Measurements from ENCODE around the gene SMARCD1.
"Not testable (repeated sequence)": the region's sequence is repeated elsewhere in the genome, so short reads cannot be mapped to it uniquely, and the experiment has no call there.

Gene SMARCD1

DNA sequence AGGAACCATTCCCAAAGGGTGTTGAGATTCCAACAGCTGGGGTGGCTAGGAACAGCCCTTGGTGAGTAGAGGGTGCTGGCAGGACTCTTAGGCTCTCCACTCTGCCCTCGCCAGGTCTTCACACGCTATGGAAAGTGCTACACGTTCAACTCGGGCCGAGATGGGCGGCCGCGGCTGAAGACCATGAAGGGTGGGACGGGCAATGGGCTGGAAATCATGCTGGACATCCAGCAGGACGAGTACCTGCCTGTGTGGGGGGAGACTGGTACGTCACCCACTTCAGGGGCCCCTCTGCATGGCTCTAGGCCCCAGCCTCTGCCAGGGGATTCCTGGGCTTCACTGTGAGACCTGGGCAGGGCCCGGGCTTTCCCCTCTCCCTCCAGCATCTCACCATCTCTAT, 8.0 kb upstream of the SMARCD1 start:
- DNase-seq (ENCODE audit: low read depth, low spot score): no peak

DNA sequence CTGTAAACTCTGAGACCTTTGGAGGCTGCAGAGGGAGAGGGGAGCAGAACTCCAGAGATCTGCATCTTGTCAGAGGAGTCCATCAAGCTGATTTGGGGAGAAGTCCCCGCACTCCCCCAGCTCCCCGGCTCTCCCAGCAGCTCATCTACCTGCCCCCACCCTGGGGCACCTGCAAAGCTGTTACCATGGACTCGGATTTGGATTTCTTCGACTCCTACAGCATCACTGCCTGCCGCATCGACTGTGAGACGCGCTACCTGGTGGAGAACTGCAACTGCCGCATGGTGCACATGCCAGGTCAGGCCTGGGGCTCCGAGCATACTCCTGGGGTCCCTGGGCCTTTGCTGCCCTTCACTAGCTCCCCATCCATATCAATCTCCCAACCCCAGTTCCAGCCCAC, 6.9 kb upstream of the SMARCD1 start:
- no peak for DNase-seq (ENCODE audit: low read depth, low spot score)

DNA sequence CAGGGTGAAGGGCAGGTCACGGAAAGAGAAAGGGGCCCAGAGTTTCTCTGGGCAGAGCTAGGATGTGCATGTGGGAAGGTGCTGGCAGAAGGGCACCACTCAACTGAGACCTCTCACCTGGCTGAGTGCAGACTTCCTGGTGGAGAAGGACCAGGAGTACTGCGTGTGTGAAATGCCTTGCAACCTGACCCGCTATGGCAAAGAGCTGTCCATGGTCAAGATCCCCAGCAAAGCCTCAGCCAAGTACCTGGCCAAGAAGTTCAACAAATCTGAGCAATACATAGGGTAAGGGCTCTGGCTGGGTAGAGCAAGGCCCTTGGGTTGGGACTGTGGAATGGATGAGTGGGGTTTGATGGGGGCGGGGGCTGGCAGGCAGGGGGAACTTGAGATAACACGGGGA, 5.4 kb upstream of the SMARCD1 start:
- DNase-seq (ENCODE audit: low read depth, low spot score): no peak

DNA sequence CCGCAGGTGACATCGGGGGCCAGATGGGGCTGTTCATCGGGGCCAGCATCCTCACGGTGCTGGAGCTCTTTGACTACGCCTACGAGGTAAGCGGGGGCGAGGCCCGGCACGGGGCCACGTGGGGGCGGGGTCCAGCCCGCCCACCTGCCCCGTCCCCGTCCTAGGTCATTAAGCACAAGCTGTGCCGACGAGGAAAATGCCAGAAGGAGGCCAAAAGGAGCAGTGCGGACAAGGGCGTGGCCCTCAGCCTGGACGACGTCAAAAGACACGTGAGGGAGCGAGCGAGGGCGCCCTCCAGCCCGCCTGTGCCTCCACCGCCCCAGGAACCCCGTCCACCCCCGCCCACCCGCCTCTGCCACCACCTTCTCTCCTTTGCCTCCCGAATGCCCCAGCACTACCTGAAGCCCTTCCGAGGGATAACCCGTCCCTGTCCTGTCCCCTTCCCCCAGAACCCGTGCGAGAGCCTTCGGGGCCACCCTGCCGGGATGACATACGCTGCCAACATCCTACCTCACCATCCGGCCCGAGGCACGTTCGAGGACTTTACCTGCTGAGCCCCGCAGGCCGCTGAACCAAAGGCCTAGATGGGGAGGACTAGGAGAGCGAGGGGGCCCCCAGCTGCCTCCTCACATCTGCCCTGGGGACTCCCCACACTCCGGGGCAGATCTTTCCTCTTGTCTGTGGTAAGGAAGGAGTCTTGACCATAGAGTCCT, 3.9 kb upstream of the SMARCD1 start:
- DNase-seq (ENCODE audit: low read depth, low spot score): no peak

DNA sequence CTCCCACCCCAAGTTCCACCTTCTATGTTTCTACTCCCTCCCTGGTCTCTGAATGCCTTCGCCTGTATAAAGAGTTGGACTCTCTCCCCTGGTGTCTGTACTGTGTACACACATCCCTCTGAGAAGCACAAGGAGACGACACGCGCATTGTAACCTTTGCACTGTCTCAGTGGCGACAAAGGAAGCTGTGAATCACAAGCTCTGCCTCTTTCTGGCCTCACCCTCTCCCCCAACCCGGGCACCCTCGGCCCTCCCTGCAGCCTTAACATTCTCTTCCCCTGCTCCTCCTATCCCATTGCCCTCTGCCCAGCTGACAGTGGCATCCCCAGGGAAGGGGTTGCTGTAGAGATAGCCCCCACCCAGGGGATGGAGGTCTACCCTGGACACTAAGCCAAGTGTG, 2.5 kb upstream of the SMARCD1 start:
- no peak for DNase-seq (ENCODE audit: low read depth, low spot score)

DNA sequence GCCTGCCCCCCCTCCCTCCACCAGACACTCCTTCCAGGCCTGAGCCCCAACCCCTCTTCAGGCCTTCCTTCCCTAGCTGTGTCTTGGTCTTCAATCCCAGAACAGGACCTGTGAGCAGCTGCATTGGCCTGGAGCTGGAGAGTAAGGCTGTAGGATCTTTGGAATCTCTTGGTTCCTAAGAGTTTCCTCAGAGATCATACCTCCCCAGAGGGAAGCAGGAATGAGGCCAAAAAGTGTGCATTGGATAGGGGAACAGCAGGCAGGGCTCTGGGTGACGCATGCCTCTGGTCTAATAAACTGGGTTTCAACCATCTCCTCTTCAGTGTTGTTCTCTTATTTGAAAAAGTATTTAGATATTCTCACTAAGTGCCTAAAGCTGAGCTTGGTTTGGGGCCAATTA, 1.8 kb upstream of the SMARCD1 start:
- DNase-seq (ENCODE audit: low read depth, low spot score): no peak

DNA sequence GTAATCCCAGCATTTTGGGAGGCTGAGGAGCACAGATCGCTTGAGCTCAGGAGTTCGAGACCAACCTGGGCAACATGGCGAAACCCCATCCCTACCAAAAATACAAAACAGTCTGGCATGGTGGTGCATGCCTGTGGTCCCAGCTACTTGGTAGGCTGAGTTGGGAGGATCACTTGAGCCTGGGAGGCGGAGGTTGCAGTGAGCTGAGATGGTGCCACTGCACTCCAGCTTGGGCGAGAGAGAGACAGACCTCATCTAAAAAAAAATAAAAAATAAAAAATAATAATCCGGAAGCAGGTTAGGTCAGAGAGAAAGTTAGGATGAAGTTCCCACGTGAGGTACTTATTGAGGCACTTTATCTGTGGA, 750 bp upstream of the SMARCD1 start:
- not testable (repeated sequence) for DNase-seq (ENCODE audit: low read depth, low spot score)

DNA sequence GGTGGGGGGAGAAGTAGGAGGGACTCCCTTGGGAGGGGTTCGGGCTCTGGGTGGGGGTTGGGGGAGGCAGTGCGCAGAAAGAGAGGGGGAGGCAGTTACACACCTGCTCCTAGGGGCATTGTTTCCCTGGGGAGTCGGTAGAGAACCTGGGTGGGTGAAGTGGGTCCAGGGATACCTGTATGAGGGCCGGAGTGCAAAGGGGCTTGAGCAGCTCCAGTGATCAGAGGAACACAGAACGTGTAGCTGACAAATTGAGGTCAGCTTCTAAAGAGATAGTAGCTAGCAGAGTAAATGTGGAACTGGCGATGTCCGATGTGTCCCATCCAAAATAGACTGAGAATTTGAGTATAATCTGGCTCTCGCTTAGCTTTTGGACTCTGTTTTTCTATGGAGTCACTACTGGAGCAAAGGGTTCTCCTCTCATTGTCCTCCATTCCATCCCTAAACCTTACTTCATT, 502 bp downstream of the SMARCD1 start:
- DNase-seq (ENCODE audit: low read depth, low spot score): no peak

DNA sequence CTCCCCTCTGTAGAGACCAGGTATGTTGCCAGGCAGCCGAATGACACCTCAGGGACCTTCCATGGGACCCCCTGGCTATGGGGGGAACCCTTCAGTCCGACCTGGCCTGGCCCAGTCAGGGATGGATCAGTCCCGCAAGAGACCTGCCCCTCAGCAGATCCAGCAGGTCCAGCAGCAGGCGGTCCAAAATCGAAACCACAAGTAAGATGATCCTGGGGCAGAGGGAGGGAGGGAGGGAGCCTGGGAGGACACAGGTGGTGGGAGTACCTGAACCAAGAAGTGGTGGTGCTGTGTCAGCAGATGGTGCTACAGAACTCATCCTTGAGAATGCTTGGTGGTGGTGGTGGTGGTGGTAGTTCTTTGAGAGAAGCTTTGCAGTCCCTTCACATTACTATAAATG, 1.0 kb downstream of the SMARCD1 start:
- DNase-seq (ENCODE audit: low read depth, low spot score): no peak

DNA sequence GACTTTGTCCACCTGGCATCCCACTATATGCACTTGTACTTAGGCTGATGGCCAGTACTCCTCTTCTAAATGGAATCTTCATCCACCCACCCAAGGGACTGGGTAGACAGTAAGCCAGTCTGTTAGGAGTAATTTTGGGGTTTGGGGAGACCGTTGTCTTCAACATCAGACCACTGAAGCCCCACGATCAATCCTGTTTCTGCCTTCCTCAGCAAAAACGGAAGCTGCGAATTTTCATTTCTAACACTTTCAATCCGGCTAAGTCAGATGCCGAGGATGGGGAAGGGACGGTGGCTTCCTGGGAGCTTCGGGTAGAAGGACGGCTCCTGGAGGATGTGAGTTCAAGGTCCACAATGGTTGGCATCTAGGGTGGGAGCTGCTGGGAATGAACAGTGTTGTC, 2.0 kb downstream of the SMARCD1 start:
- DNase-seq (ENCODE audit: low read depth, low spot score): no peak

DNA sequence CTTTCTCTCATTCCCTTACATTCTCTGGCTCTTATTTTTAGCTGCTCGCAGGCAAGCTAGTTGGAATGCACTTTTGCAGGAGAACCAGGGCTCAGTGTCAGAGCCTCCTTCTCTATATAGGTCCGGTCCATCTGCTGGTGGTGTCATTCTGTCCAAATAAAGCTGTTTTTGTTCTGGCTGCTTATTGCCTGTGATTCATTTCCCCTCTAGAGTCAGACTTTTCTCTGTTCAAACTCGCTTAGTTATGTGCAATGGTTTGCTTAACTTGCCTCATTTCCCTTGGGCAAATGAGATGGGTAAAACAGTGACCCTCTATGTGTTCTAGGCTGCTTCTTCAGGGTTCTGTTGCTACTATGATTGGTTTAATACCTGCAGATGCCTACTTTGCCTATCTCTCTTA, 2.9 kb downstream of the SMARCD1 start:
- no peak for DNase-seq (ENCODE audit: low read depth, low spot score)

DNA sequence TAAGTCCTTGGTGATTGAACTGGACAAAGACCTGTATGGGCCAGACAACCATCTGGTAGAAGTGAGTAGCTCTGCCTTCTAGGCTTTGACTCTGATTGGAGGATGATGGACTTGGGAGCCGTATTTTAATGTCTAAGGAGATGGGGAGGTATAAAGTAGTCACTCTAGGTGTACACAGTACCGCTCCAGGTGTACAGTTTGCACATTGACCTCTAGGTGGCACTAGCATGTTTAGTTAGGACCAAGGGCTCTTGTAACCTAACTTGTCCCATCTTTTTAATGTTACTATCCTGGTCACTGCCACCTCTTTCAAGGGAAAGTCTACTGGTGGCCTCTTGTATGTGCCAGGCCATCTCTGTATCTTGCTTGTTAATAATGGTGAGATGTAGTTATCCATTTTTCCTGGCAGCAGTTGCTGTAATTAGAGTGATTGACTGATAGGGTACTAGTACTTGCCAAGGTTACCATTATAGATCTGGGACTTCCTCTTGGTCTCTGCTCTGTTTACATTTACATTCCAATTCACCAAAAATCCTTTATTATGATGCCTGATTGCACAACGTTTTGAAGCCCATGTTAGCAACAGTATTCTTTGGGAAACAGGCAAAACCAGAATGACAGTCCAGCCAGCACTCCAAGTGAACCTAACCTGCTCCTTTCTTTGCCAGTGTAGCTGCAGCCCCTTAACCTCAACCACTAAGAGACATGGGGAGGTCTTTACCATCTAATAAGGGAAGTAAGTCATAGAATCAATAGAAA, 3.6 kb downstream of the SMARCD1 start:
- peak; percentile 37 for DNase-seq (ENCODE audit: low read depth, low spot score)

DNA sequence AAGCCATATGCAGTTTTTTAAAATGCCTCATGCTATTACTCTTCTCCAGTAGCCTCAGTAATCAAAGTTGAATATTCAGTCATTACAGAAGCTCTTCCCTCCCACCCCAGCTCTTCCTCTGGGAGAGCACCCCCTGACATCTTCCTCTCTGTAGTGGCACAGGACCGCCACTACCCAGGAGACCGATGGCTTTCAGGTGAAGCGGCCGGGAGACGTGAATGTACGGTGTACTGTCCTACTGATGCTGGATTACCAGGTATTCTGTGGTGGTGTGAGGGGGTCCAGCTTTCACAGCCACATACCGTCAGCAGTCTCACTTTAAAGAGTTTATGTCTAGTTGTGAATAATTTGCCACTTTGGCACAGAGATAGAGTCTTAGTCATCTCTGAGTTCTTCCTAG, 4.6 kb downstream of the SMARCD1 start:
- DNase-seq (ENCODE audit: low read depth, low spot score): no peak

DNA sequence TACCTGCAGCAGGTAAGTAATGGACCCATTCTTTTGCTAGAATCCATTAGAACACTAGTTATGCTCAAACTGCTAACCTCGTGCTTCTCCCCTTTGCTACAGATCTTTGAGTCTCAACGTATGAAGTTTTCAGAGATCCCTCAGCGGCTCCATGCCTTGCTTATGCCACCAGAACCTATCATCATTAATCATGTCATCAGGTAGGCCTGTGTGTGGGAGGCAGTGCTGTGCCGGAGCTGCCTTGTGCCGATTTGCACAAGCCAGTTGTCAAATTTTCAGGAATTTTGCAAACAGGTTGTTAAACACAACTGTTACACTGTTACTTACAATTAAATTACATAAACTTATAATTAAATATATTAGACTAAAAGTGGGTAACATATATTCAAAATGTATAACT, 5.2 kb downstream of the SMARCD1 start:
- no peak for DNase-seq (ENCODE audit: low read depth, low spot score)

DNA sequence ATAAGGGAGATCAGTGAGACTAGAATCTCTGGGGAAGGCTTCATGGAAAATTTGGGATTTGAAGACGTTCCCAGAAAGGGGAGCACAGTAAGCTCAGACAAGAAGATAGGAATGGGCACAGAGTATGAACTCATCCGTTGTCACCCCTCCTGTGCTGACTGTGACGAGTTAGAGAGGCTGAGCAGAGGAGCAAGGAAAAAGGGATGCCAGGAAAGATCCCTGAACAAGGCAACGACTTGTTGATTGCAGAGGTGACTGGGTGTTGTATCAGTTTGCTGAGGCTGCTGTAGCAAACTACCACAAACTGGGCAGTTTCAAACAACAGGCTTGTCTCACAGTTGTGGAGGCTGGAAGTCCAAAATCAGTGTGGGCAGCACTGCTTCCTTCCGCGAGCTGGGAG, 12.8 kb downstream of the SMARCD1 start:
- DNase-seq (ENCODE audit: low read depth, low spot score): no peak

DNA sequence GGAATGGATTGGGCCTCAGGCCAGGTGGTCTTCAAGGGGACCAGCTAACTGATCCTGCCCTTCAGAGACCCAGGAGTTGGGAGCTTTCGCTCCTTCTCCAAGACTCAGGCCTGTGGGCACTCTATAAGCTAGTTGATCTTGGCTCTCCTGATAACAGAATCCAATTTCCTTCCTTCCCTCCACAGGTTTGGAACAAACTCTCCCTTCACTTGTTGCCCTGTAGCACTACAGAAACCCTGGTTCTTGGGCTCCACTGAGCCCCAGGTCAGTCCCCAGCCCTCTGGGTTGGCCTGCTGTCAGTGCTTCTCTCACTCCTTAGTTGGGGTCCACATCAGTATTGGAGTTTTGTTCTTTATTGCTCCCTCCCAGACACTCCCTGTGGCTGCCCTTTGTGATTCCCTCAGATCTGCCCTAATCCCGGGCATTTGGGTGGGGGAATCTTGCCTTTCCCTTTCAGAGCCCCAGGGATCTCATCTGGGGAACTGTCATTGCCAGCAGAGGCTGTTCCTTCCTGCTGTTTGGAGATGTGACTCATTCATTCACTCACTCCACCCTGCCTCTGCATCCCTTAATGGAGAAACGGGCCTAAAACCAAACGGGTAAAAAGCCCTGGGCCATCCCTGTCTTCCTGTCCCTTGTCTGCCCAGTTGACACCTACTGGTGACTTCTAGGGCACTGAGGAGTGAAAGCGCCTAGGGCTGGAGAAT, 14.3 kb downstream of the SMARCD1 start:
- no peak for DNase-seq (ENCODE audit: low read depth, low spot score)

DNA sequence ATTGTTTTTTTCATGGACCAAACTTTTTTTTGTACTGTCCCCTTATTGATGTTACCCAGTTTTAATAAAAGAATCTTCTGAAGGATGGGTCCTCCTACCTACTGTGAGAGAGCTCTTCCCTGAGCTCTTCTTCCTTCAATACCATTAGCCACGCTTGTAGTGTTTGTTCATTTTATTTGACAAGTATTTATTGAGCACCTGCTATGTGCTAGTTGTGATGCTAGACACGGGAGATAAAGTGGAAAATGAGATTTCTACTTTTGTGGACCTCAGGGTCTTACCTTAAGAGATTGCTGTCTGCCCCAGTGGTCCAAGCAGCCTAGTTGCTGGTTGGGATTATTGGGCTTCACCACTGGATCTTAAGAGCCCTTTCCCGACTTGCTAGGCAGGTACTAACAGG, 15.4 kb downstream of the SMARCD1 start:
- no peak for DNase-seq (ENCODE audit: low read depth, low spot score)

DNA sequence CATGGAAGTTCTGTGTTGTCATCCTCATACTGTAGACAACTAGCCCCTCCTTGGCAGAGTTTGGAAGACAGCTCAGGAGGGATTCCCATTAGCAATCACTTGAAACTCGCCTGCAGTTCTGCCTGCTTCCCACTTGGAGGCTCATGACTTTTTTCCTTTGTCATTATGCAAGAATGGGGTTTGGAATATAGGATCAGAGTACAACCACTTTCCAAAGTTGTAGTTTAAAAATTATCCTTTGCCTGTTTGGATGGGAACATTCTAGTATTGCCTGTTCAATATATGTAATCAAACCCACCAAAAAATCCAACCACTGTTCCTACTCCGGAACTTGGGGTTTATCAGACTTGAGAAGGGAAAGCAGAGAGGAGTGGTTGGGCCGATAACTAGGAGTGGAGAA, 16.5 kb downstream of the SMARCD1 start:
- no peak for DNase-seq (ENCODE audit: low read depth, low spot score)

DNA sequence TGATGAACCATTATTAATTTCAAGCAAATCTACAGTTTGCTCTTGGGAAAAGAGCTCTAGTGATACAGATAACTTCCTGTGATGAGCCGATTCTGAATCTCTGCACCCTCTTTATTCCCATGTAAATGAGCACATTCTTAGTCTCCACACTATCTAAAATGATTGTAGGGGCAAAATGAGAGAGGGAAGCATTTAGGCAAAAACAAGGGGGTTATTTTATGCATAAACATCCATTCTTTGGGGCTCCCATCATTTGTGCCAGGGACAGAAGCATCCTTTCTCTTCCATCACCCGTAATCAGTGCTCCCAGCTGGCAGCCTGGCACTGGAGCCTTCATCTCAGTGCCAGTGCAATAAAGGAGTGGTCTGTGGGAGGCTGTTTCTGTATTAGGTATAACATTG, 17.0 kb downstream of the SMARCD1 start:
- DNase-seq (ENCODE audit: low read depth, low spot score): no peak

DNA sequence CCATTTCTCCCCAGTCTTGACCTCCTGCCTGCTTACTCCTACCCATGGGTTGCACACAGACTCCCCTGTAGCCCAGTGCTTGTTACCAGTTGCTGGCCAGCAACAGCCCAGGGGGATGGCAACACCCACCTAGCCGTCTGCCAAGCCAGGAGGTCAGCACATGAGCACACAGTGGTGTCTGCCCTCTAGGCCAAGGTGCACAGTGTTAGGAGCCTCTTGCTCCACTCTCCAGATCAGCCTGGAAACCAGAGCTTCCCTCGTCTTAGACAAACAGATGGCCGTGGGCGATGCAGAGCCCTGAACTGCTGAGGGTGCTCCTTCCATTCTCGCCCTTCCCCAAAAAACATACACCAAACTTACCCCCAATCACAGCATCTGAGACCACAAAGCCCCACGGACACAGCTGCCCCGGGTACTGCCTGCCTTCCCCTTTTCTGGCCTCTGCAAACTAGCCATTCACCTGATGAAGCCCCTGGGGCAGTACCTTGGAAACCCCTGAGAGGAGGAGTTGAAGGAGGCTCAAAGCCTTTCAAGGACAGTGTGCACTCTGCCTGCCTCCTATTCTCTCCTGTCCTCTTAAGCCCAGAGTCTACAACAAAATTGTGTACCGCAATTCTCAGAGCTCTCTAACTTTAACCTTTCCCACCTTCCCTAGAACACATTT, 17.6 kb downstream of the SMARCD1 start:
- DNase-seq (ENCODE audit: low read depth, low spot score): no peak

DNA sequence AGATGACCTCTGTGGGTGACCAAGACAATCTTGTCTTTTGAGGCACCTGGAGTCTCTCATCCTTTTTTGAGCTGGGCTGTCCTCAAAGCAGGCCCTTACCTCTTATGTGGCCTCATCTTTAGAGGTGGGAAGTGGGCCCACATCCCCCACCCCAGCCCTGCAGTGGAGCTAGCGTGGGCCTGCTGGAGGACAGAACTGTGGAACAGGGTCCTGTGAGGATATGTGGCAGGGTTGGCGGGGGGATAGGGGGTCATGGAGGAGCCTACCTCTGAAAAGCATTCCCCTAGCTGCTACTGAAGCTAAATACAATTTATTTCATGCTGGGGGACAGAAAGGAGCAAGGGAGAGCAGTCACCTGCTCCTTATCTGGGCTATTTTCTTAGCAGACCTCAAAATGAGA, 18.2 kb downstream of the SMARCD1 start:
- no peak for DNase-seq (ENCODE audit: low read depth, low spot score)

DNA sequence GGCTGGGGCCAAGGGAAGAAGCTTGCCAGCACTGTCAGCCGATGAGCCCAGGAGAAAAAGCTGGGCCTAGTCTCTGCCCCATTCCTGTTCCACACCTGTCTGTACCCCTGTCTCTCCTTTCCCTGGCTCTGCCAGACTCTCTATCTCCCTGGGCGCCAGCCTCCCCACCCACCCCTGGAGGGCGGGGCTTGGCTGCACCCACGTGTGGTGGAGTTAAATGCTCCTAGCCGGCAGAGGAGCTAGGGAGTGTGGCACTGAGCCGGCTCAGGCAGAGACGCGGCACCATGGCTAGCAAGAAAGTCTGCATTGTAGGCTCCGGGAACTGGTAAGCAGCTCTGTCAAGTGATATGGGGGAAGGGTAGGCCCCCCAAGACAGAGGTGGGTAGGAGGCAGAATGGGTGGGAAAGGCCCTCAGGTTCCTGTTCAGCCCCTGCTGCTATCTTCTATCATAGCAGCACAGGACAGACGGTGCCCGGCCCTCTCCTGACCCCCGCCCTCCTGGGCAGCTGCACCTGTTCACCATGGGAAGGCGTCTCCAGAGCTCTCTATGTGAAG, 18.7 kb downstream of the SMARCD1 start, which contains the start of gene GPD1:
TSS of gene GPD1 (plus strand) at position 242 of the 555 bp plus-strand sequence. CDS start at position 285, 43 bp downstream.
- DNase-seq (ENCODE audit: low read depth, low spot score): no peak
